ENCODE data around the gene MED13L. TPM values are rescaled to one million over a fixed set of nuclear protein-coding genes. Genes with fewer than 3 reads are reported as not detected.
A peak's percentile ranks its signal among the peaks of the same experiment; 100 is the strongest.

The MED13L gene
- total and polyA plus RNA-seq, 2 donors (not counting 3 experiments of a cell fraction or from before 2014, with no cell fraction given) = 27.4 to 93.6 TPM

DNA sequence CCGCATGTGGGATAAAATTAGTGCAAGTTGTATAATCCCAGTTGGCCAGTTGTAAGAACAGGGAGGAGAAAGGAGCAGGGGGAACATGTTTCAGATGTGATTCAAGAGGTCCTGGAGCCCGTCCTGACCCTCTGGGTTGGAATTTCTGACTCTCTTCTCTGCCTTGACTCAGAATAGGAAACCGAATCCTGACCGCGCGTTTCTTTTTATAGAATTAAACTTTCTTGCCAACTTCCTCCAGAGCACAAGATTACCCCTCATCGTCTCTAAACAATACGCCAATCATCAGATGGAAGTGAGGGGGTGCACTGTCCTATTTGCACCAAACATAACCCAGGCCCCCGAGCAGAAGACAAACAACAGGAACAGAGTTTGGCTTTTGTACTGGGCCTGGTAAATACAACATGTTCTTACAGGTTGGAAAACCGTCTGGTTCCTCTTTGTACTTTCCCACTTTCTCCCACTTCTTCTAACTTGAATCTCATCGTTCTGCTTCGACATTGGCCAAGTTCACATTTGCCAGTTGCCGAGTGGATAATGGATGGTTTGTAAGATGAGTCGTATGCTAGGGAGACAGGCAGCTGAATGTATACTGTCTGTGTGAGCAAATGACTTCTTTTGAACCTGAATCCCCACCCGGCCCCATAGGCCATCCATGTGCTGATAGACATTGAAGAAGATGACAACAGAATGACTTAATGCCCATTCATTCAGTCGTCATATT is 42.6 kb upstream of the MED13L start:
- Histone ChIP-seq H3K4me3 (replicated peaks in 1 of 3; ENCODE audit: insufficient read depth in 1 of 3, low read depth in 1 of 3, low read length in 3 of 3) (no peak overlapping the region), H3K4me2 (ENCODE audit: insufficient read depth, low read length) (no peak overlapping the region), H3K9me3 (replicated peaks; ENCODE audit: control insufficient read depth, insufficient read depth, low read length) (no peaks in the 10 kb centered on the region), H2AFZ (ENCODE audit: low read depth, low read length) (no peak overlapping the region), H3K9me1 (replicated peaks; ENCODE audit: control insufficient read depth, extremely low read depth, insufficient read depth, low read length) (no peaks in the 10 kb centered on the region), H4K20me1 (replicated peaks; ENCODE audit: control insufficient read depth, extremely low read depth, insufficient read depth, low read length) (no peaks in the 10 kb centered on the region), H3K27me3 (ENCODE audit: control insufficient read depth in 2 of 2, insufficient read depth in 2 of 2, low read length in 2 of 2) (no peaks in the 10 kb centered on the region), H3K4me1 (ENCODE audit: control insufficient read depth, extremely low read depth, insufficient read depth, low read length) (peaks cover 8% of the 10 kb centered on the region), H3K9ac (replicated peaks; ENCODE audit: extremely low read depth, insufficient read depth, low read length) (no peak overlapping the region), H3K27ac (ENCODE audit: insufficient read depth, low read depth, low read length) (no peak overlapping the region), H3K79me2 (ENCODE audit: control insufficient read depth, insufficient read depth, low read length) (no peaks in the 10 kb centered on the region), H3K36me3 (ENCODE audit: control insufficient read depth in 2 of 2, extremely low read depth in 1 of 2, insufficient read depth in 2 of 2, low read length in 2 of 2) (no peaks in the 10 kb centered on the region)
- BruUV-seq (replicated peaks) = no TSS peak
- CTCF ChIA-PET = no interaction called here
- peak; percentile 83 for FAIRE-seq
- POLR2A ChIA-PET = no interaction called here
- intact Hi-C loops (cut with micrococcal nuclease) = no loop called here
- peak; percentile 72 for DNase-seq (ENCODE audit: low read depth, low spot score)
- dilution Hi-C loops (cut with MboI; ENCODE audit: extremely low pct_ligation_motif_present, low sequenced_read_pairs) = no loop called here
- TF ChIP-seq FOS (IDR thresholded peaks at IDR 0.05; ENCODE audit: borderline replicate concordance, insufficient read depth, low read length) (no peak), POLR2AphosphoS5 (IDR thresholded peaks at IDR 0.05; ENCODE audit: insufficient read depth, low read depth, low read length) (no peak), MYC (IDR thresholded peaks at IDR 0.05; ENCODE audit: low read depth, low read length) (no peak), GATA2 (IDR thresholded peaks at IDR 0.05; ENCODE audit: insufficient read depth, insufficient read length, low read depth, low read length) (no peak), POLR2A (IDR thresholded peaks at IDR 0.05; ENCODE audit: low read depth, low read length) (no peak), JUN (IDR thresholded peaks at IDR 0.05; ENCODE audit: borderline replicate concordance, insufficient read depth, insufficient read length, low read depth) (no peak), EZH2 (IDR thresholded peaks at IDR 0.05; ENCODE audit: borderline replicate concordance, low read depth, low read length, severe bottlenecking) (no peak)
- TF ChIP-seq, protein P1, sequence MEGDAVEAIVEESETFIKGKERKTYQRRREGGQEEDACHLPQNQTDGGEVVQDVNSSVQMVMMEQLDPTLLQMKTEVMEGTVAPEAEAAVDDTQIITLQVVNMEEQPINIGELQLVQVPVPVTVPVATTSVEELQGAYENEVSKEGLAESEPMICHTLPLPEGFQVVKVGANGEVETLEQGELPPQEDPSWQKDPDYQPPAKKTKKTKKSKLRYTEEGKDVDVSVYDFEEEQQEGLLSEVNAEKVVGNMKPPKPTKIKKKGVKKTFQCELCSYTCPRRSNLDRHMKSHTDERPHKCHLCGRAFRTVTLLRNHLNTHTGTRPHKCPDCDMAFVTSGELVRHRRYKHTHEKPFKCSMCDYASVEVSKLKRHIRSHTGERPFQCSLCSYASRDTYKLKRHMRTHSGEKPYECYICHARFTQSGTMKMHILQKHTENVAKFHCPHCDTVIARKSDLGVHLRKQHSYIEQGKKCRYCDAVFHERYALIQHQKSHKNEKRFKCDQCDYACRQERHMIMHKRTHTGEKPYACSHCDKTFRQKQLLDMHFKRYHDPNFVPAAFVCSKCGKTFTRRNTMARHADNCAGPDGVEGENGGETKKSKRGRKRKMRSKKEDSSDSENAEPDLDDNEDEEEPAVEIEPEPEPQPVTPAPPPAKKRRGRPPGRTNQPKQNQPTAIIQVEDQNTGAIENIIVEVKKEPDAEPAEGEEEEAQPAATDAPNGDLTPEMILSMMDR (IDR thresholded peaks at IDR 0.05; ENCODE audit: extremely low read depth in 1 of 2, insufficient read depth in 1 of 2, low read depth in 1 of 2, low read length in 2 of 2) = no peak
- TF ChIP-seq, protein P2, sequence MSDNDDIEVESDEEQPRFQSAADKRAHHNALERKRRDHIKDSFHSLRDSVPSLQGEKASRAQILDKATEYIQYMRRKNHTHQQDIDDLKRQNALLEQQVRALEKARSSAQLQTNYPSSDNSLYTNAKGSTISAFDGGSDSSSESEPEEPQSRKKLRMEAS (IDR thresholded peaks at IDR 0.05; ENCODE audit: insufficient read depth, insufficient read length) = no peak
